ENCODE data around the gene RPP25. TPM values are rescaled to one million over a fixed set of nuclear protein-coding genes. Genes with fewer than 3 reads are reported as not detected.

Gene RPP25
- total and polyA plus RNA-seq, 7 donors: 3.7 to 24.0 (median 4.8) TPM

DNA sequence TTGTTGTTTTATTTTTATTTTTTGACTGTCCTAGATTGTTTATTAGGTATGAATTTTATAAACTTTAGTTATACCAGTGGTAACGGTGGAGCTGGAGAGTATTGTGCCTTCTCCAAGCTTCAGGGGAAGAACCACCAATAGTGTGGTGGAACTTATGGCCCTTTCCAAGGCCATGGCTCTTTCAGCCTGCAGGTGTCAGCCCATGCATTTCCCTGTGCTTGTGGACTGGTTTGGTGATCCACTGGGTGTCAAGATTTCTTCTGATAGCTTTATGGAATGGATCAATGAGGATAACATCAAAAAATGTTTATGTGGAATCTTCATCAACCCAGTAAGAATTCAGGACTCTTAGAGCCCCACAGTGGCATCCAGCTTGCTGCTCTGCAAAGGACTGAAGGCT, 19.6 kb upstream of the RPP25 start:
- TF ChIP-seq POLR2A (IDR thresholded peaks at IDR 0.05) (no peak), EP300 (IDR thresholded peaks at IDR 0.05) (no peak), POLR2AphosphoS5 (IDR thresholded peaks at IDR 0.05) (no peak)
- TF ChIP-seq, protein P1, sequence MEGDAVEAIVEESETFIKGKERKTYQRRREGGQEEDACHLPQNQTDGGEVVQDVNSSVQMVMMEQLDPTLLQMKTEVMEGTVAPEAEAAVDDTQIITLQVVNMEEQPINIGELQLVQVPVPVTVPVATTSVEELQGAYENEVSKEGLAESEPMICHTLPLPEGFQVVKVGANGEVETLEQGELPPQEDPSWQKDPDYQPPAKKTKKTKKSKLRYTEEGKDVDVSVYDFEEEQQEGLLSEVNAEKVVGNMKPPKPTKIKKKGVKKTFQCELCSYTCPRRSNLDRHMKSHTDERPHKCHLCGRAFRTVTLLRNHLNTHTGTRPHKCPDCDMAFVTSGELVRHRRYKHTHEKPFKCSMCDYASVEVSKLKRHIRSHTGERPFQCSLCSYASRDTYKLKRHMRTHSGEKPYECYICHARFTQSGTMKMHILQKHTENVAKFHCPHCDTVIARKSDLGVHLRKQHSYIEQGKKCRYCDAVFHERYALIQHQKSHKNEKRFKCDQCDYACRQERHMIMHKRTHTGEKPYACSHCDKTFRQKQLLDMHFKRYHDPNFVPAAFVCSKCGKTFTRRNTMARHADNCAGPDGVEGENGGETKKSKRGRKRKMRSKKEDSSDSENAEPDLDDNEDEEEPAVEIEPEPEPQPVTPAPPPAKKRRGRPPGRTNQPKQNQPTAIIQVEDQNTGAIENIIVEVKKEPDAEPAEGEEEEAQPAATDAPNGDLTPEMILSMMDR (IDR thresholded peaks at IDR 0.05): no peak
- no peak for DNase-seq
- intact Hi-C loops (cut with DNase I): no loop called here
- H3K4me1 ChIP-seq: no peaks in the 10 kb centered on the region
- H3K4me3 ChIP-seq: no peak overlapping the region
- no peaks in the 10 kb centered on the region for H3K27me3 ChIP-seq
- H3K9me3 ChIP-seq: no peaks in the 10 kb centered on the region
- no peak overlapping the region for H3K27ac ChIP-seq
- no peaks in the 10 kb centered on the region for H3K36me3 ChIP-seq
- 53 to 82% methylated on average over 1 of the region's 1 CpG for WGBS, 2 donors

- DNase-seq: no peak
- Histone ChIP-seq H3K36me3 (no peaks in the 10 kb centered on the region), H3K27me3 (no peaks in the 10 kb centered on the region), H3K9me3 (no peaks in the 10 kb centered on the region), H3K4me3 (no peak overlapping the region), H3K4me1 (no peaks in the 10 kb centered on the region), H3K27ac (no peak overlapping the region)
- WGBS, 2 donors: 80 to 89% methylated on average over 5 of the region's 5 CpGs
- intact Hi-C loops (cut with DNase I): no loop called here
- TF ChIP-seq EP300 (IDR thresholded peaks at IDR 0.05) (no peak), POLR2AphosphoS5 (IDR thresholded peaks at IDR 0.05) (no peak), POLR2A (IDR thresholded peaks at IDR 0.05) (no peak)
- TF ChIP-seq, protein P1 (IDR thresholded peaks at IDR 0.05): no peak
These were observed 11.1 kb upstream of the RPP25 start for GRCh38 chr15:74967670-74968069.

DNA sequence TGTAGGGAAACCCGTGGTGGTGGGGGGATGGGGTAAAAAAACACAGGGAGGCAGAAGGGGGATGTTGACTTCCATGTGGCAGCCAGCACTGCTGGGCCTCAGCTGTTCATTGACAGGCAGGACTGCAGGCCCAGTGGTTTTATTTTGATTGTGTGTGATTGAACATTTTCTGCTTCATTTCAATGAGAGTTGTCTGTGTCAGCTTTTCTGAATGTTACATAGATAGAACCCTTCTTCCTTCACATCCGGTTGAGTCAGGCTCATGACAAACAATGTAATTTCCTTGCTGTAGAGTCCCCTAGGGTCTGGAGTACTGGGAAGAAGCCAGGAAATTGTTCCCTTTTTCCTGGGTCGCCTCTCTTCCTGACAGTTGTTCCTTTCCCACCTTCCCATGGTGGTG, 8.2 kb upstream of the RPP25 start:
- Histone ChIP-seq H3K27me3 (peaks cover 0 to 7% (median 4%) of the 10 kb centered on the region in 3 donors), H3K27ac (no peak overlapping the region), H3K36me3 (no peaks in the 10 kb centered on the region), H3K4me1 (no peaks in the 10 kb centered on the region), H3K4me3 (no peak overlapping the region), H3K9me3 (no peaks in the 10 kb centered on the region)
- intact Hi-C loops (cut with DNase I): no loop called here
- 33 to 48% methylated on average over 3 of the region's 3 CpGs for WGBS, 2 donors
- TF ChIP-seq POLR2AphosphoS5 (IDR thresholded peaks at IDR 0.05): no peak
- TF ChIP-seq POLR2A (IDR thresholded peaks at IDR 0.05): no peak
- TF ChIP-seq, protein P1 (IDR thresholded peaks at IDR 0.05): no peak
- TF ChIP-seq EP300 (IDR thresholded peaks at IDR 0.05): no peak
- no peak for DNase-seq

DNA sequence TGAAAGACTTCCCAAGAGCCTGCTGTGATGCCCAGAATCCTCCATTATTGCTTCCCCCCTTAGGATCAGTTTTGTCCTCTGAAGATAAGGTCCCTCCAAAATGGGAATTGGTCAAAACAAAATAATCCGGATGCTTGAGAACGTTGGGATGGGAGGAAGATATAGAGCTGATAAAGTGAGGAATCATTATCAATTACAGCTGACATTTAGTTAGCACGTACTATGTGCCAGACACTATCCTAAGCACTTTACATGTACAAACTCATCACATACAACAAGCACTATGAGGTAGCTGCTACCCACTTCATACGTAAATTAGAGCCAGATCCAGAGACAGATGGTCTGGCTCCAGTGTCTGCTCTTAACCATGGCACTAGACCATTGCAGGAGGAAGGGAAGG, 6.6 kb upstream of the RPP25 start:
- Histone ChIP-seq H3K9me3 (no peaks in the 10 kb centered on the region), H3K27ac (no peak overlapping the region), H3K4me3 (no peak overlapping the region), H3K36me3 (no peaks in the 10 kb centered on the region), H3K27me3 (peaks cover 10 to 23% (median 19%) of the 10 kb centered on the region in 3 donors), H3K4me1 (peaks cover 0 to 14% (median 10%) of the 10 kb centered on the region in 4 donors)
- DNase-seq: no peak
- WGBS, 2 donors: 81 to 95% methylated on average over 4 of the region's 4 CpGs
- TF ChIP-seq, protein P1 (IDR thresholded peaks at IDR 0.05): no peak
- TF ChIP-seq POLR2A (IDR thresholded peaks at IDR 0.05) (no peak), EP300 (IDR thresholded peaks at IDR 0.05) (no peak), POLR2AphosphoS5 (IDR thresholded peaks at IDR 0.05) (no peak)
- intact Hi-C loops (cut with DNase I): no loop called here

GRCh38 chr15:74962671-74963070, 6.1 kb upstream of the RPP25 start:
- Histone ChIP-seq H3K9me3 (no peaks in the 10 kb centered on the region), H3K27ac (no peak overlapping the region), H3K36me3 (no peaks in the 10 kb centered on the region), H3K4me1 (peaks cover 0 to 20% (median 14%) of the 10 kb centered on the region in 4 donors), H3K27me3 (peaks cover 15 to 28% (median 24%) of the 10 kb centered on the region in 3 donors), H3K4me3 (no peak overlapping the region)
- intact Hi-C loops (cut with DNase I): no loop called here
- WGBS, 2 donors: 64 to 92% methylated on average over 2 of the region's 2 CpGs
- no peak for DNase-seq
- TF ChIP-seq POLR2AphosphoS5 (IDR thresholded peaks at IDR 0.05) (no peak), POLR2A (IDR thresholded peaks at IDR 0.05) (no peak), EP300 (IDR thresholded peaks at IDR 0.05) (no peak)
- TF ChIP-seq, protein P1 (IDR thresholded peaks at IDR 0.05): no peak
